GM21526 (cell line): ENCODE measurements around the gene CPSF4.

Experiments
- ATAC-seq: cut with Tn5 transposase; IDR thresholded peaks from one replicate; pipeline ENCODE4 v1.9.1; 2021; ENCODE audit warnings: moderate library complexity; ENCODE audit not compliant: unreplicated experiment, low FRiP score

The CPSF4 gene

GRCh38 chr7:99438573-99439480 lies at the start of gene CPSF4, which contains the start of gene PTCD1:
TSS of gene CPSF4 (plus strand) at chr7:99438943. CDS start at chr7:99439083, 140 bp downstream.
TSS of gene PTCD1 (minus strand) at chr7:99438798. CDS start at chr7:99435242, 3,556 bp downstream.
- peak; percentile 75 for ATAC-seq

- ATAC-seq, result no peak
Measured at GRCh38 chr7:99389772-99390171, 49.0 kb upstream of the CPSF4 start.

- ATAC-seq, result no peak
Measured at GRCh38 chr7:99390941-99391602, 47.7 kb upstream of the CPSF4 start.

GRCh38 chr7:99392046-99392445 lies 46.7 kb upstream of the CPSF4 start:
- ATAC-seq, result no peak

GRCh38 chr7:99392659-99393354 lies 45.9 kb upstream of the CPSF4 start:
- no peak for ATAC-seq

- no peak for ATAC-seq
Measured at GRCh38 chr7:99393355-99394187, 45.2 kb upstream of the CPSF4 start.

- ATAC-seq, result no peak
Measured at GRCh38 chr7:99394188-99394502, 44.6 kb upstream of the CPSF4 start.

GRCh38 chr7:99395616-99396327 lies 43.0 kb upstream of the CPSF4 start:
- ATAC-seq, result no peak

GRCh38 chr7:99396418-99397296 lies 42.1 kb upstream of the CPSF4 start:
- no peak for ATAC-seq

- ATAC-seq, result no peak
Measured at GRCh38 chr7:99397297-99397983, 41.3 kb upstream of the CPSF4 start.

- no peak for ATAC-seq
Measured at GRCh38 chr7:99398891-99399445, 39.8 kb upstream of the CPSF4 start.

GRCh38 chr7:99399597-99399996 lies 39.1 kb upstream of the CPSF4 start:
- ATAC-seq, result no peak

- ATAC-seq, result no peak
Measured at GRCh38 chr7:99402854-99403253, 35.9 kb upstream of the CPSF4 start.

- no peak for ATAC-seq
Measured at GRCh38 chr7:99403764-99404163, 35.0 kb upstream of the CPSF4 start.

GRCh38 chr7:99404235-99404976 lies 34.3 kb upstream of the CPSF4 start:
- no peak for ATAC-seq

GRCh38 chr7:99404977-99405320 lies 33.8 kb upstream of the CPSF4 start:
- ATAC-seq, result no peak

GRCh38 chr7:99406557-99406956 lies 32.2 kb upstream of the CPSF4 start:
- ATAC-seq, result no peak
